ENCODE measurements around the gene MGAT3. TPM values are rescaled to one million over a fixed set of nuclear protein-coding genes. Genes with fewer than 3 reads are reported as not detected.

Gene MGAT3
- total and polyA plus RNA-seq, 2 donors (not counting 3 experiments of a cell fraction or from before 2014, with no cell fraction given): not detected

DNA sequence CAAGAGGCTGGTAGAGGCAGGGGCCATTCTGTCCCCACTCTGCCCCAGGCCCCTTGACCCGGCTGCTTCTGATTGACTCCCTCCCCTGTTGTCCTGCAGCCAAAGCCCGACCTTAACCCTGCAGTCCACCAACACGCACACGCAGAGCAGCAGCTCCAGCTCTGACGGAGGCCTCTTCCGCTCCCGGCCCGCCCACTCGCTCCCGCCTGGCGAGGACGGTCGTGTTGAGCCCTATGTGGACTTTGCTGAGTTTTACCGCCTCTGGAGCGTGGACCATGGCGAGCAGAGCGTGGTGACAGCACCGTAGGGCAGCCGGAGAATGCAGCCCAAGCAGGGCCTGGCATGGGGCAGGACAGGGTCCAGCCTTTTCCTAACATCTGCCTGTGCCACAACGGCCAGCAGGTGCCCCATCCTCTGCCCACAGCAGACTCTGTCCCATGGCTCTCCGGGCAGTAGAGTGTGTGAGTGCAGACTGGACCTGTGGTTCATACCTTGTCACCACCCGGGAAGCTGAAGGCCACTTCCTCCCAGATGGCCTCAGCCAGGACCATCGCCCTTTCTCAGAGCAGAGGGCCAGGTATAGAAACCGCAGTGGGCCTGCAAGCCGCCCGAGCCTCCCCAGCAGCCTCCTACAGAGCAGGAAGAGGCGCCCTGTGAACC, 26.8 kb upstream of the MGAT3 start:
- no peaks in the 10 kb centered on the region for H3K9me3 ChIP-seq (replicated peaks; ENCODE audit: control insufficient read depth, insufficient read depth, low read length)
- dilution Hi-C loops (cut with MboI; ENCODE audit: extremely low pct_ligation_motif_present, low sequenced_read_pairs) (no loop called here), intact Hi-C loops (cut with micrococcal nuclease) (no loop called here)
- H3K27ac ChIP-seq (ENCODE audit: insufficient read depth, low read depth, low read length): no peak overlapping the region
- ChIA-PET CTCF (no interaction called here), POLR2A (no interaction called here)
- DNase-seq (ENCODE audit: low read depth, low spot score) (no peak), FAIRE-seq (no peak)
- no peaks in the 10 kb centered on the region for H3K79me2 ChIP-seq (ENCODE audit: control insufficient read depth, insufficient read depth, low read length)
- H3K36me3 ChIP-seq (ENCODE audit: control insufficient read depth in 2 of 2, extremely low read depth in 1 of 2, insufficient read depth in 2 of 2, low read length in 2 of 2): peaks cover 10 to 23% of the 10 kb centered on the region in 2 experiments
- H4K20me1 ChIP-seq (replicated peaks; ENCODE audit: control insufficient read depth, extremely low read depth, insufficient read depth, low read length): no peaks in the 10 kb centered on the region
- no peaks in the 10 kb centered on the region for H3K27me3 ChIP-seq (ENCODE audit: control insufficient read depth in 2 of 2, insufficient read depth in 2 of 2, low read length in 2 of 2)
- no peak overlapping the region for H3K4me2 ChIP-seq (ENCODE audit: insufficient read depth, low read length)
- TF ChIP-seq JUN (IDR thresholded peaks at IDR 0.05; ENCODE audit: borderline replicate concordance, insufficient read depth, insufficient read length, low read depth): no peak
- TF ChIP-seq POLR2A (IDR thresholded peaks at IDR 0.05; ENCODE audit: low read depth, low read length): no peak
- H3K9ac ChIP-seq (replicated peaks; ENCODE audit: extremely low read depth, insufficient read depth, low read length): no peak overlapping the region
- no peak overlapping the region for H3K4me3 ChIP-seq (replicated peaks in 1 of 3; ENCODE audit: insufficient read depth in 1 of 3, low read depth in 1 of 3, low read length in 3 of 3)
- H3K9me1 ChIP-seq (replicated peaks; ENCODE audit: control insufficient read depth, extremely low read depth, insufficient read depth, low read length): no peaks in the 10 kb centered on the region
- no TSS peak for BruUV-seq (replicated peaks)
- peaks cover 14% of the 10 kb centered on the region for H3K4me1 ChIP-seq (ENCODE audit: control insufficient read depth, extremely low read depth, insufficient read depth, low read length)
- H2AFZ ChIP-seq (ENCODE audit: low read depth, low read length): no peak overlapping the region

DNA sequence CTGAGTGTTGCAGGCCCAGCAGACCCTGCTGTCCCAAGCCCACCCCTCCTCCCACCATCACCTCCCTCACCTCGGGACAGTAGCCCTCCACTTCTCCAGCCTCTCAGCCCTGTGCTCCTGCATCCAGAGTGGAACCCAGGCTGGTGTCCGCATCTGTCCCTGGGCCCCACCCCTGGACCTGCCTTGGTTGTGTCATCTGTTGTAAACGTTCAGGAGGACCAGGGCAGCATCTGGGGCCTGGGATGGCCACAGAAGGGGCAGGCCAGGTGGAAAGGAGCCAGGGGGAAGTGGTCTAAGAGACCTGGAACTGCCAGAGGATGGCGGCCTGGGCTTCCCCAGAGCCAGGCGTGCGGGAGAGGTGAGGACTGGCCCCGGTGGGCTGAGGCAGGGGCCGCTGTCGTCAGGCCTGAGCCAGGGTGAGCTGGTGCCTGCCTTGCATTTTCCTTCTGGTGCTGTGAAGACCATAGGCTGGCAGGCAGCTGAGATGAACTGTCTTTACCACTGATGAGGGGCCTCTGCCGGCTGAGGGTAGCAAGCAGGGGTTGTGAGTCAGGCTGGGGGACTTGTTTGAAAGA, 26.1 kb upstream of the MGAT3 start:
- Histone ChIP-seq H3K36me3 (ENCODE audit: control insufficient read depth in 2 of 2, extremely low read depth in 1 of 2, insufficient read depth in 2 of 2, low read length in 2 of 2) (peaks cover 10 to 23% of the 10 kb centered on the region in 2 experiments), H3K9me1 (replicated peaks; ENCODE audit: control insufficient read depth, extremely low read depth, insufficient read depth, low read length) (no peaks in the 10 kb centered on the region), H2AFZ (ENCODE audit: low read depth, low read length) (no peak overlapping the region), H3K4me3 (replicated peaks in 1 of 3; ENCODE audit: insufficient read depth in 1 of 3, low read depth in 1 of 3, low read length in 3 of 3) (no peak overlapping the region), H3K9me3 (replicated peaks; ENCODE audit: control insufficient read depth, insufficient read depth, low read length) (no peaks in the 10 kb centered on the region), H3K79me2 (ENCODE audit: control insufficient read depth, insufficient read depth, low read length) (no peaks in the 10 kb centered on the region), H3K4me2 (ENCODE audit: insufficient read depth, low read length) (no peak overlapping the region), H3K9ac (replicated peaks; ENCODE audit: extremely low read depth, insufficient read depth, low read length) (peak overlapping the region; percentile 86), H3K27me3 (ENCODE audit: control insufficient read depth in 2 of 2, insufficient read depth in 2 of 2, low read length in 2 of 2) (no peaks in the 10 kb centered on the region), H3K4me1 (ENCODE audit: control insufficient read depth, extremely low read depth, insufficient read depth, low read length) (peaks cover 14% of the 10 kb centered on the region), H4K20me1 (replicated peaks; ENCODE audit: control insufficient read depth, extremely low read depth, insufficient read depth, low read length) (no peaks in the 10 kb centered on the region), H3K27ac (ENCODE audit: insufficient read depth, low read depth, low read length) (peak overlapping the region; percentile 97)
- TF ChIP-seq, protein P1, sequence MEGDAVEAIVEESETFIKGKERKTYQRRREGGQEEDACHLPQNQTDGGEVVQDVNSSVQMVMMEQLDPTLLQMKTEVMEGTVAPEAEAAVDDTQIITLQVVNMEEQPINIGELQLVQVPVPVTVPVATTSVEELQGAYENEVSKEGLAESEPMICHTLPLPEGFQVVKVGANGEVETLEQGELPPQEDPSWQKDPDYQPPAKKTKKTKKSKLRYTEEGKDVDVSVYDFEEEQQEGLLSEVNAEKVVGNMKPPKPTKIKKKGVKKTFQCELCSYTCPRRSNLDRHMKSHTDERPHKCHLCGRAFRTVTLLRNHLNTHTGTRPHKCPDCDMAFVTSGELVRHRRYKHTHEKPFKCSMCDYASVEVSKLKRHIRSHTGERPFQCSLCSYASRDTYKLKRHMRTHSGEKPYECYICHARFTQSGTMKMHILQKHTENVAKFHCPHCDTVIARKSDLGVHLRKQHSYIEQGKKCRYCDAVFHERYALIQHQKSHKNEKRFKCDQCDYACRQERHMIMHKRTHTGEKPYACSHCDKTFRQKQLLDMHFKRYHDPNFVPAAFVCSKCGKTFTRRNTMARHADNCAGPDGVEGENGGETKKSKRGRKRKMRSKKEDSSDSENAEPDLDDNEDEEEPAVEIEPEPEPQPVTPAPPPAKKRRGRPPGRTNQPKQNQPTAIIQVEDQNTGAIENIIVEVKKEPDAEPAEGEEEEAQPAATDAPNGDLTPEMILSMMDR (IDR thresholded peaks at IDR 0.05; ENCODE audit: extremely low read depth in 1 of 2, insufficient read depth in 1 of 2, low read depth in 1 of 2, low read length in 2 of 2): no peak
- TF ChIP-seq POLR2AphosphoS5 (IDR thresholded peaks at IDR 0.05; ENCODE audit: insufficient read depth, low read depth, low read length): no peak
- ChIA-PET CTCF (no interaction called here), POLR2A (no interaction called here)
- FAIRE-seq (no peak), DNase-seq (ENCODE audit: low read depth, low spot score) (no peak)
- BruUV-seq (replicated peaks): no TSS peak
- intact Hi-C loops (cut with micrococcal nuclease) (no loop called here), dilution Hi-C loops (cut with MboI; ENCODE audit: extremely low pct_ligation_motif_present, low sequenced_read_pairs) (no loop called here)

All from endothelial cell of umbilical vein (primary cell).